ENCODE measurements around the gene NPHP4.

DNA sequence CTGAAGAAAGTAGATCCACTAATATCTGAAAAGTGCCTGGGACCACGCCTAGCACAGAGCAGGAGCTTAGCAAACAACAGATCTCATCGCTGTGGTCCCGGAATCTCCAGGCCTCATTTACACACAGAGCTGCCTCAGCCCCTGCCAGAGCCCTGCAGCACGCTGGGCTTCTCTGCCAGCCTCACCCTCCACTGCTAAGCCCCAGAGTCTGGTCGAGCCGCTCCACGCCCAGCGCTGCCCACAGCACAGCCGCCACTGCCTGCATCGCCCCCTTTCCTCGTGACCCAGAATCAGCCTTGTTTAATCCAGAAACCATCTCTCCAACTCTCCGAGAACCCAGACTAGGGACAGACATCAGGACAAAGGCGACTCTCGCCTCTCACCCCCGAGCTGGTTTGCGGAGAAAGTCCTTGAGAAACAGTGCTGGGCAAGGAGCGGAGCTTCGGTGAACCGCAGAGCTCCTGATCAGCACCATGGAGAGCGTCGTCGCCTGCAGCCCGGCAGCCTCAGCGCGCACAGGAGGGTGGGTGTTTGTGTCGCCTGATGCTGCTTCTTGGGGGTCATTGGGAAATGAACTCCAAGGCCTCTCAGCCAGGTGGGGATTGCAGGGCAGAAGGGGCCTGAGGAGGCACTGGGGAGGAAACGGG, 145.1 kb downstream of the NPHP4 start:
- TF ChIP-seq, protein P1, sequence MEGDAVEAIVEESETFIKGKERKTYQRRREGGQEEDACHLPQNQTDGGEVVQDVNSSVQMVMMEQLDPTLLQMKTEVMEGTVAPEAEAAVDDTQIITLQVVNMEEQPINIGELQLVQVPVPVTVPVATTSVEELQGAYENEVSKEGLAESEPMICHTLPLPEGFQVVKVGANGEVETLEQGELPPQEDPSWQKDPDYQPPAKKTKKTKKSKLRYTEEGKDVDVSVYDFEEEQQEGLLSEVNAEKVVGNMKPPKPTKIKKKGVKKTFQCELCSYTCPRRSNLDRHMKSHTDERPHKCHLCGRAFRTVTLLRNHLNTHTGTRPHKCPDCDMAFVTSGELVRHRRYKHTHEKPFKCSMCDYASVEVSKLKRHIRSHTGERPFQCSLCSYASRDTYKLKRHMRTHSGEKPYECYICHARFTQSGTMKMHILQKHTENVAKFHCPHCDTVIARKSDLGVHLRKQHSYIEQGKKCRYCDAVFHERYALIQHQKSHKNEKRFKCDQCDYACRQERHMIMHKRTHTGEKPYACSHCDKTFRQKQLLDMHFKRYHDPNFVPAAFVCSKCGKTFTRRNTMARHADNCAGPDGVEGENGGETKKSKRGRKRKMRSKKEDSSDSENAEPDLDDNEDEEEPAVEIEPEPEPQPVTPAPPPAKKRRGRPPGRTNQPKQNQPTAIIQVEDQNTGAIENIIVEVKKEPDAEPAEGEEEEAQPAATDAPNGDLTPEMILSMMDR (IDR thresholded peaks at IDR 0.05 in 2 of 3, conservative IDR thresholded peaks at IDR 0.05 in 1 of 3; ENCODE audit: borderline replicate concordance in 1 of 3, insufficient read depth in 1 of 3, low read depth in 2 of 3, low read length in 2 of 3): no peak
- TF ChIP-seq EZH2 (IDR thresholded peaks at IDR 0.05) (no peak), POLR2A (IDR thresholded peaks at IDR 0.05; ENCODE audit: borderline replicate concordance, extremely low read depth, insufficient read depth, insufficient read length) (no peak), CEBPB (IDR thresholded peaks at IDR 0.05; ENCODE audit: low read depth) (no peak), SP1 (IDR thresholded peaks at IDR 0.05; ENCODE audit: low read depth) (no peak), YY1 (IDR thresholded peaks at IDR 0.05; ENCODE audit: extremely low read depth, insufficient replicate concordance, low read depth, low read length) (no peak), SRF (IDR thresholded peaks at IDR 0.05; ENCODE audit: low read depth) (no peak), ELF1 (IDR thresholded peaks at IDR 0.05; ENCODE audit: borderline replicate concordance, low read depth) (no peak), ZFX (IDR thresholded peaks at IDR 0.05) (no peak)
- TF ChIP-seq, protein P2, sequence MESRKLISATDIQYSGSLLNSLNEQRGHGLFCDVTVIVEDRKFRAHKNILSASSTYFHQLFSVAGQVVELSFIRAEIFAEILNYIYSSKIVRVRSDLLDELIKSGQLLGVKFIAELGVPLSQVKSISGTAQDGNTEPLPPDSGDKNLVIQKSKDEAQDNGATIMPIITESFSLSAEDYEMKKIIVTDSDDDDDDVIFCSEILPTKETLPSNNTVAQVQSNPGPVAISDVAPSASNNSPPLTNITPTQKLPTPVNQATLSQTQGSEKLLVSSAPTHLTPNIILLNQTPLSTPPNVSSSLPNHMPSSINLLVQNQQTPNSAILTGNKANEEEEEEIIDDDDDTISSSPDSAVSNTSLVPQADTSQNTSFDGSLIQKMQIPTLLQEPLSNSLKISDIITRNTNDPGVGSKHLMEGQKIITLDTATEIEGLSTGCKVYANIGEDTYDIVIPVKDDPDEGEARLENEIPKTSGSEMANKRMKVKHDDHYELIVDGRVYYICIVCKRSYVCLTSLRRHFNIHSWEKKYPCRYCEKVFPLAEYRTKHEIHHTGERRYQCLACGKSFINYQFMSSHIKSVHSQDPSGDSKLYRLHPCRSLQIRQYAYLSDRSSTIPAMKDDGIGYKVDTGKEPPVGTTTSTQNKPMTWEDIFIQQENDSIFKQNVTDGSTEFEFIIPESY (IDR thresholded peaks at IDR 0.05; ENCODE audit: extremely low read depth, insufficient replicate concordance, low read length): no peak
